Liver (tissue), 3 donors: ENCODE data around the gene ATXN1.

Experiments
- ATF3 ChIP-seq: IDR thresholded peaks from 2 replicates; pipeline ENCODE4 v1.6.1; 2016; ENCODE audit warnings: antibody characterized with exemption
- CTCF ChIP-seq: fragments of 150-350 bp; IDR thresholded peaks from 2 replicates; pipeline ENCODE4 v1.5.1; 2017; ENCODE audit warnings: improper control_type of control experiment, low read depth, low read length; ENCODE audit not compliant: missing input control
- EGR1 ChIP-seq, 2 donors: IDR thresholded peaks; 2 replicates each; pipeline ENCODE4 v1.6.1; 2016 to 2018; ENCODE audit warnings: antibody characterized with exemption in 2 of 2, low read depth in 2 of 2
- FOXA1 ChIP-seq: IDR thresholded peaks from 2 replicates; pipeline ENCODE4 v1.6.1; 2016; ENCODE audit warnings: antibody characterized with exemption
- GABPA ChIP-seq, 2 donors: IDR thresholded peaks in 1 of 2; conservative IDR thresholded peaks in 1 of 2; 2 replicates each; pipeline ENCODE4 v1.6.1; 2016; ENCODE audit warnings: antibody characterized with exemption in 2 of 2, mild to moderate bottlenecking in 1 of 2, moderate library complexity in 1 of 2
- HNF4G ChIP-seq: IDR thresholded peaks from 2 replicates; pipeline ENCODE4 v1.6.1; 2016; ENCODE audit warnings: antibody characterized with exemption
- MAX ChIP-seq: IDR thresholded peaks from 2 replicates; pipeline ENCODE4 v1.6.1; 2016; ENCODE audit warnings: antibody characterized with exemption
- REST ChIP-seq: IDR thresholded peaks from 2 replicates; pipeline ENCODE4 v1.6.1; 2016; ENCODE audit warnings: antibody characterized with exemption, mild to moderate bottlenecking
- SP1 ChIP-seq: IDR thresholded peaks from 2 replicates; pipeline ENCODE4 v1.6.1; 2018; ENCODE audit warnings: antibody characterized with exemption, mild to moderate bottlenecking
- TAF1 ChIP-seq: conservative IDR thresholded peaks from 2 replicates; pipeline ENCODE4 v1.6.1; 2016; ENCODE audit warnings: antibody characterized with exemption, mild to moderate bottlenecking
- YY1 ChIP-seq: IDR thresholded peaks from 2 replicates; pipeline ENCODE4 v1.6.1; 2016; ENCODE audit warnings: antibody characterized with exemption, mild to moderate bottlenecking
- ZBTB33 ChIP-seq: IDR thresholded peaks from 2 replicates; pipeline ENCODE4 v1.6.1; 2016; ENCODE audit warnings: antibody characterized with exemption
- donor health status: healthy.
- donor health status: healthy.

GRCh38 chr6:16559071-16559470 is 202.2 kb downstream of the ATXN1 start:
- no peak for TF ChIP-seq YY1
- TF ChIP-seq SP1: no peak
- no peak for TF ChIP-seq CTCF
- TF ChIP-seq FOXA1: no peak
- TF ChIP-seq TAF1: no peak
- no peak for TF ChIP-seq ZBTB33
- no peak for TF ChIP-seq GABPA (IDR thresholded peaks at IDR 0.05 in 1 of 2, conservative IDR thresholded peaks at IDR 0.05 in 1 of 2)
- TF ChIP-seq REST: no peak
- no peak for TF ChIP-seq ATF3
- no peak for TF ChIP-seq HNF4G
- no peak for TF ChIP-seq EGR1 (IDR thresholded peaks at IDR 0.05; ENCODE audit: low read depth in 2 of 2)
- TF ChIP-seq MAX: no peak
